GM21528 (cell line): Measurements from ENCODE around the gene PRKAR2B.

Experiments
- ATAC-seq: cut with Tn5 transposase; IDR thresholded peaks from one replicate; pipeline ENCODE4 v1.9.1; 2021; ENCODE audit warnings: mild to moderate bottlenecking, moderate library complexity; ENCODE audit not compliant: unreplicated experiment, low FRiP score

Gene PRKAR2B

GRCh38 chr7:107172276-107173032, 127.9 kb downstream of the PRKAR2B start:
- ATAC-seq = no peak

- ATAC-seq = no peak
These were observed 128.7 kb downstream of the PRKAR2B start for GRCh38 chr7:107173191-107173590.

- ATAC-seq = peak; percentile 51
These were observed 129.3 kb downstream of the PRKAR2B start for GRCh38 chr7:107173691-107174406.

GRCh38 chr7:107179326-107180164, 135.0 kb downstream of the PRKAR2B start:
- ATAC-seq = no peak

GRCh38 chr7:107180378-107180777, 135.9 kb downstream of the PRKAR2B start:
- no peak for ATAC-seq

GRCh38 chr7:107181172-107181571, 136.7 kb downstream of the PRKAR2B start:
- ATAC-seq = no peak

GRCh38 chr7:107185716-107186115, 141.2 kb downstream of the PRKAR2B start:
- ATAC-seq = no peak

- no peak for ATAC-seq
These were observed 141.7 kb downstream of the PRKAR2B start for GRCh38 chr7:107186240-107186639.

- ATAC-seq = no peak
These were observed 143.3 kb downstream of the PRKAR2B start for GRCh38 chr7:107187774-107188173.

- ATAC-seq = no peak
These were observed 145.6 kb downstream of the PRKAR2B start for GRCh38 chr7:107190090-107190489.

GRCh38 chr7:107194052-107194451, 149.5 kb downstream of the PRKAR2B start:
- ATAC-seq = no peak

GRCh38 chr7:107196834-107197610, 152.5 kb downstream of the PRKAR2B start:
- no peak for ATAC-seq

GRCh38 chr7:107201795-107202450, 157.4 kb downstream of the PRKAR2B start:
- no peak for ATAC-seq

GRCh38 chr7:107203607-107204006, 159.1 kb downstream of the PRKAR2B start:
- no peak for ATAC-seq

- ATAC-seq = no peak
These were observed 161.6 kb downstream of the PRKAR2B start for GRCh38 chr7:107206136-107206535.

GRCh38 chr7:107206706-107207105, 162.2 kb downstream of the PRKAR2B start:
- ATAC-seq = no peak

- ATAC-seq = no peak
These were observed 163.0 kb downstream of the PRKAR2B start for GRCh38 chr7:107207459-107207858.

- no peak for ATAC-seq
These were observed 163.6 kb downstream of the PRKAR2B start for GRCh38 chr7:107208024-107208521.

- no peak for ATAC-seq
These were observed 164.1 kb downstream of the PRKAR2B start for GRCh38 chr7:107208563-107208962.

GRCh38 chr7:107209565-107209964, 165.1 kb downstream of the PRKAR2B start:
- ATAC-seq = no peak
